NCI-H526 (cell line): Measurements from ENCODE around the gene FADS3.

Experiments used
- DNase-seq, 2 experiments: peaks; one replicate each; lab custom pipeline; 2025; lab: John Stamatoyannopoulos, UW

The FADS3 gene

GRCh38 chr11:61855939-61856680, 35.2 kb downstream of the FADS3 start:
- no peak for DNase-seq

DNA sequence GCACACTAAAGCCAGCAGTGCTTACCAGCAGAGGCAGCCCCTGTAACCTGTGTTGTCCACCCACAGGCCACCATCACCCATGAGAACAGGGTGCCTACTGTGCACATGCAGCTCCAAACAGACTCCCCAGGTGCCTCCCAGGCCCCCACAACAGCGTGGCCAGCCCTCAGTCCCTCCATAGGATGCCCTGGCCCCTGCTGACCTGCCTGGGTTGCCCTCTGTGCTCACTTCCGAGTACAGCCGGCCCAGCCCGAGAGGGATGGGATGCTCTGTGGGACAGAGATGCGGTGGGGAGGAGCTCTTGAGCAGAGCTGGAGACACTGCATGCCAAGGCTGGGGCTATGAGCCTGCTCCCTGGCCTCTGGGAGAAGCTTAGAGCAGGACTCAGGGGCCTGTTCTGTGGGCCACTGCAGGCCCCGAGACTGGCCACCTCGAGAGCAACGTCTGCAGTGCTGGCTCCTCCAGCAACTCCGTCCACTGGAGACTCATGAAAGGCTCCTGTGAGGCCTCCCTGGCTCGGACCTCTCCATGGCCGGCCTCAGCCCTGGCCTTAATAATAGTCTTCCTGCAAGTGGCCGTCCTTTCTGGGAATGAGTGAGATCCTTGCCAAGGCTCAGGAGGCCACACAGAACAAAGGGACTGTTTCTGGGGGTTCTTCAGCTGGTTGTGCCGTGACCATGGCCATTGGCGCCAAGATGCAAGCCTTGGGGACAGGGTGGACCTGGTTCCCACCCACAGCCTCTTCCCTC, 36.2 kb downstream of the FADS3 start:
- no peak for DNase-seq

- no peak for DNase-seq
Measured at GRCh38 chr11:61854206-61854895, 37.0 kb downstream of the FADS3 start.

DNA sequence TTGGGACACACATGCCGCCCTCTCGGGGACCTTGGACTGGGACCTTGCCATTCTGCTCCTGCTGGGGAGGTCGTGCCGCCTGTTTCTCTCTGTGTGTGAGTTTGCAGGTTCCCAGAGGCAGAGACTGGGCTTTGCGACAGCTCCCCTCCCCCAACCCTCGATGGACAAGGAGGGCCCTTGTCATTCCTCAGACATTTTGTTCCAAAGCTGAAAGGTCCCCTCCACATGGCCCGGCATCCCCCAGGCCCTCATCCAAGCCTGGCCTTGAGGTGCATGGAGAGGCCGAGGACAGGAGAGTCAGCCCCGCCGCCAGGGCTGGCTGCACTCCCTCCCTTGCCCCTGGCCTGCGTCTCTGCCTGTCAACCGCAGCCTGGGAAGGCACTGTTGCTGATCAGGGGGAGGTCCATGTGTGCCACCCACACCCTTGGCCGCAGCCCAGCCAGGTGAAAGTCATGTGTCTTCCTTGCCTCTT, 37.6 kb downstream of the FADS3 start:
- no peak for DNase-seq

GRCh38 chr11:61851900-61852295, 39.4 kb downstream of the FADS3 start:
- no peak for DNase-seq

DNA sequence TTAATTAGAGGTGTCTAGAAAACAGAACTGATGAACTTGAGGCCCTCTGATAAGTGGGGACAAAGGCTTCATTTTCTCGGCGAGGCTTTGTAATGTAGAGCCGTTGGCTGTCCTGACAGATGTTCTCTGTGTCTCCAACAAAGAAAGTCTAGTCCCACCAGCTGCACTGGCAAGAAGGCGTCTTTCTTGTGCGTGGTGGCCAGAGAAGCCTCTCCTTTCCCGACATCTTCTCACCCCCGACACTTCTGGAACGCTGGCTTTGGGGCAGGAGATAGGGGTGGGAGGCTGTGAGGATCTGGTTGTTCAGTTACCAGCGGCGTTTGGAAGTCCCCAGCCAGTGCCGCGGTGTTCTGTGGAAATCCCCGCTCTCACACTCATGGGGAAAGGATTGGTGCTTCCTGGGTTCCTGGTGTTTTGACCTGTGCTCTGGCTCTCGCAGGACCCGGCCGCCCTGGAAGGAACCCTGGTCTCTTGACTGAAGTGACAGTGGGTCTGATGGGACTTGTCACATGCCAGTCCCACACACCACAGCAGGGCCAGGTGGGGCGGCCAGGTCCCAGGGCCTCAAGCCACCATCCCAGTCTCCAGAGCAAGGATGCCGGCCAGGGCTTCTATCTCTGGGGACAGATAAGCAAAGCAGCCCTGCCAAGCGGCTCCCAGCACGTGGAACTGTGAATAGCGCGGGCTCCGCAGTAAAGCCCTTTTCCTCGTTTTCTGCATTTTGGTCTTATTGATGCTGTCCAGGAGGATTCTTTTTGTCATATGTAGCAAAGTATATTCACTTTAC, 40.0 kb downstream of the FADS3 start:
- no peak for DNase-seq

DNA sequence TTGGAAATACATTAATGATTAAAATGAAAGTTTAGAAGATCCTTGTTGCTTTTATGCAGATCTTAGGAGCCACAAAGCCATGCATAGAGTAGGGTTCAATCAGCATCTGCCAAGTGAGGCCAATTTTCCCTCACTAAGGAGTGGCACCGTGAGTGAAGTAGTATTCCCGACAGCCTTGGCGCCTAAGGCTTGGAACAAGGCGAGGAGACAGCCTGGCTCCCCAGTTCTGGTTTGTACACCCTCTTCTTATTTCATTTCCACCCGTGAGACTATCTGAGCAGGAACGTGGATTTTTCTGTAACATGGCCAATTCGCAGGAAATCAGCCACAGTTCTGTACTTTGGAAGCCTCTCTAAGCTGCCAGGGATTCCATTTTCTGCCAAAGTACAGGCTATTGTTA, 40.7 kb downstream of the FADS3 start:
- DNase-seq = no peak

DNA sequence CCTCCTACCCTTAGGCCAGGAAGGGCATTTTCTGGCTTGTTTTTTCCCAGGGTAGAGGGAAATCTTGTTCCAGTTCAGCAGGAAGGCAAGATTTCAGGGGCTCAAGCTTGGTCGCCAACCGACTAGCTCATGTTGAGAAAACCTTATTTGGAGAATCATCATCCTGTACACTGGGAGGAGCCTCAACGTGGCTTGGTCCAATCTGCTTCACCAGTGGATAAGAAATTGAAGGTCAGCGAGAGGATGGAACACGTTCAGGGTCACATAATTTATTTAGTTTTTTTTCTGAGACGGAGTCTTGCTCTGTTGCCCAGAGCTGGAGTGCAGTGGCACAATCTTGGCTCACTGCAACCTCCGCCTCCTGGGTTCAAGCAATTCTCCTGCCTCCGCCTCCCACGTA, 42.7 kb downstream of the FADS3 start:
- DNase-seq = no peak

DNA sequence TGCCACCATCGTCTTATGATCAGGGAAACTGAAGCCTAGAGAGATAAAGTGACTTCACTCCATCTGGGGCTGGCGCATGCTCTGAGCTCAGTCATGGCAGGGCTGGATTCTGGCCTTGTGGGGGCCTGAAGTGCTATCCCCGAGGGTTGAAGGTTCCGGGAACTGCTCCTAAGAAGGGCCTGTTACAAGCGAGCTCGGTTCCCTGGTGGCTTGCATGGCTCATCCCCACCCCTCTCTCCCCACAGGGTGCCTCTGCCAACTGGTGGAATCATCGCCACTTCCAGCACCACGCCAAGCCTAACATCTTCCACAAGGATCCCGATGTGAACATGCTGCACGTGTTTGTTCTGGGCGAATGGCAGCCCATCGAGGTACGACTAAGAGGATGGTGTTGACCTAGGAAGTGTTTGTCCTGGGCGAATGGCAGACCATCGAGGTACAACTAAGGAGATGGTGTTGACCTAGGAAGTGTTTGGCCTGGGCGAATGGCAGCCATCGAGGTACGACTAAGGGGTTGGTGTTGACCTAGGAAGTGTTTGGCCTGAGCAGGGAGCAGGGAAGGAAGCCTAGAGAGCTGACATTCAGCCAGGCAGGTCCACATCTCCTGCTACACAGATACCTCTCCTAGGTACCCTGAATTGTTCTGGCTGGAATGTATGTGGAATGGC, 43.3 kb downstream of the FADS3 start:
- DNase-seq = no peak

DNA sequence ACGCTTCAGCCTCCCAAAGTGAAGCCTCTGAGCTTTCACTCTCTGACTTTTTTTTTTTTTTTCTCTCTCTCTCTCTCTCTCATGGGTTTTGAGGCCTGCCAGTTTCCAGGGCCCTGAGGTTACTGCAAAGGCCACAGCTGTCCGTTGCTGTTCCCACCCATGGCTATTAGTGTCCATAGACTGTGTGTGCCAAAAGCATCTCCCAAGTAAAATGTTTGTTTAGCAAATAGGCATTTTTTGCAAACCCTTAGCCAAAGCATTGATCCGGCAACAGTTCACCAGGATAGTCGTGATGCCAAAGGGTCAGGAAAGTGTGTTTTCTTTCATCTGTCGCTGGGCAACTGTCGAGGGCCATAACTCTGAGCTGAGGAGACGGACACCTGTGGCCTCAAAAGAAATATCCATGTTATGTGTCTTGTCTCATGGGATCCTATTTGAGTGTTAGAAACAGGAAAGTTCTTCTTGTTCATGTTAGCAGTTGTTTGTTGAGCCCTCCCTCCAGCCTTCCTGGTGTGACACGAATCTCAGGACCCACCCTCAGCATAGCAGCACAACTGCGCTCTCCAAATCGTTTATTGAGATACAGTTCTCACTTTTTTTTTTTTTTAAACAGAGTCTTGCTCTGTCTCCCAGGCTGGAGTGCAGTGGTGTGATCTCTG, 44.9 kb downstream of the FADS3 start:
- DNase-seq = no peak

DNA sequence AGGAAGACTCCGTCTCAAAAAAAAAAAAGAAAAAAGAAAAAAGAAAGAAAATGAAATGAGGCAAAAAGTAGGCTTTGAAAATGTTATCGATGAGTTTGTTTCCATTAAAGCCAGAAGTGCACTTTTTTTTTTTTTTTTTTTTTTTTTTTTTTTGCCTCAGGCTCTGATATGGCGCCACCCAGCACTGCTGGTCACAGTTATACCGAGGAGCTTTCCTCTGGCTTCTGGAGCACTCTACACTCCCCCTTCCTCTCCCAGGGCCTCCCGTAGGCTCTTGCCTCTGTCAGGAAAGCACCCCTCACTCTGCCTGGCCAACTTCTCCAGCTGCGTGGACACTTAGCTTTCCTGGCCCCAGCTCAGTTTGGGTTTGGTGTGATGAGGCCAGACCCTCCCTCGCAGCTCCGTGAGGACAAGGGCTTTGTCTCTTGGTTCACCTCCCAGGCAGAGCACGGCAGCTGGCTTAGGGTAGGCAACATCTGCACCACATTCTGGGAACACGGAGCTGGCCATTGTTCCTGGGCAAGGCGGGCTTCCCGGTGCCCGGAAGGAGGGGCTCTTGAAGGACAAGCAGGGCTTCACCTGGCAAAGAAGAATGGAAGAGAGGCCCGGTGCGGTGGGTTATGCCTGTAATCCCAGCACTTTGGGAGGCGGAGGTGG, 46.3 kb downstream of the FADS3 start:
- no peak for DNase-seq

DNA sequence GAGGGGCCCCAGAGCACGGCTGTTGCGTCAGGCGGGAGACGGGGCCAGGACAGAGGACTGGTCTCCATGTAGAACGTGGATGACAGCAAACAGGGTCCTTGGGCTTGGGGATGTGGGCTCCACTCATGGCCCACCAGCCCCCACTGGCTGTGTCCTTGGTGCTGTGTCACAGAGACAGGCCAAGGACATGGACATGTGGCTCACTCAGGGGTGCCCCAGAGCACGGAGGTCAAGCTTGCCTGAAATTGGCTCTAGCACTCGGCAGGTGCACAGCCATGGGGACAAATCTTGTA, 48.9 kb downstream of the FADS3 start:
- DNase-seq = no peak

GRCh38 chr11:61841636-61842527, 49.5 kb downstream of the FADS3 start:
- no peak for DNase-seq

GRCh38 chr11:61840371-61840770, 51.0 kb downstream of the FADS3 start:
- DNase-seq = no peak

DNA sequence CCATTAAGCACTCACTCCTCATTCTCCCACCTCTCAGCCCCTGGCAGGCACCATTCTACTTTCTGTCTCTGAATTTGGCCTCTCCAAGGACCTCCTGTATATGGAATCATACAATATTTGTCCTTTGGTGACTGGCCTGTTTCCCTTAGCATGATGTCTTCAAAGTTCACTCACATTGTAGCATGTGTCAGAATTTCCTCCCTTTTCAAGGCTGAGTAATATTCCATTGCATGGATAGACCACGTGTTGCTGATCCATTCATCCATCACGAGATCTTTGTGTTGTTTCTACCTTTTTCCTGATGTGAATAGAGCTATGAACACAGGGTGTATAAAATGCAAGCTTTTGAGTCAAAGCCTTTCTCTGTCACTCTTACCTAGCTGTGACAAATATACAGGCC, 51.6 kb downstream of the FADS3 start:
- no peak for DNase-seq

- DNase-seq = no peak
Measured at GRCh38 chr11:61838921-61839320, 52.4 kb downstream of the FADS3 start.

DNA sequence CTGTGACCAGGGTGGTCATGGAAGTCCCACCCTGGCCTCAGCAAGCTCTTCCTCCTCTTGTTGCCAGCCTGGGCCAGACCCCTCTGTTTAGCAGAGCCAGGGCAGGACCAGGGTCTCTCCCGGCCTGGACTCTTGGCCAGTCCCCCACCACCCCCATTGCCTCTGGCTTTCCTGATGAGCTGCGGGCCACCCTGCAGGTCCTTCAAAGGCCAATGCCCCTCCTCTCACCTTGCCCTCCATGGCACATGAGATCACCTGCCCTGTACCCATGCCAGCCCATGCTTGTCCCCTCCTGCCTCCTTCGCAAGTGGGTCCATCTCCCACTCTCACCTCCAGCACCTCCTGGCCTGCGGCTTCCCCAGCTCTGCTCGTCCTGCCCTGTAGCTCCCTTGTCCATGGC, 52.8 kb downstream of the FADS3 start:
- DNase-seq = no peak

- DNase-seq = no peak
Measured at GRCh38 chr11:61837411-61838005, 53.8 kb downstream of the FADS3 start.

GRCh38 chr11:61836193-61836592, 55.2 kb downstream of the FADS3 start:
- DNase-seq = no peak
